Embryonic facial prominence (tissue), 1 donor: ENCODE data around the gene THBS1.

Source experiments
- DNase-seq: peaks from one replicate; pipeline ENCODE4 v3.0.0-alpha.2; 2016; ENCODE audit errors: extremely low spot score

THBS1 gene

GRCh38 chr15:39631357-39631756, 50.5 kb downstream of the THBS1 start:
- no peak for DNase-seq

- peak; percentile 46 for DNase-seq
These were observed 57.2 kb downstream of the THBS1 start for GRCh38 chr15:39638041-39638440.

GRCh38 chr15:39639037-39639436, 58.2 kb downstream of the THBS1 start:
- no peak for DNase-seq

- no peak for DNase-seq
These were observed 59.8 kb downstream of the THBS1 start for GRCh38 chr15:39640665-39641064.

- no peak for DNase-seq
These were observed 60.5 kb downstream of the THBS1 start for GRCh38 chr15:39641191-39641889.

- peak; percentile 25 for DNase-seq
These were observed 61.2 kb downstream of the THBS1 start for GRCh38 chr15:39642011-39642640.

- DNase-seq, result no peak
These were observed 62.8 kb downstream of the THBS1 start for GRCh38 chr15:39643727-39644126.

- no peak for DNase-seq
These were observed 63.3 kb downstream of the THBS1 start for GRCh38 chr15:39644136-39644535.

- DNase-seq, result no peak
These were observed 64.5 kb downstream of the THBS1 start for GRCh38 chr15:39645138-39645975.

- DNase-seq, result no peak
These were observed 65.0 kb downstream of the THBS1 start for GRCh38 chr15:39645976-39646257.

- DNase-seq, result no peak
These were observed 65.5 kb downstream of the THBS1 start for GRCh38 chr15:39646425-39646824.
